Activated naive CD8-positive, alpha-beta T cell treated with anti-CD3 and anti-CD28 coated beads, Interleukin-2, amount 10 ng/mL, durations not matched to agents 7 days and 5 days (primary cell): Measurements from ENCODE around the gene SPHK2. TPM values are rescaled to one million over a fixed set of nuclear protein-coding genes. Genes with fewer than 3 reads are reported as not detected.
A peak's percentile ranks its signal among the peaks of the same experiment; 100 is the strongest.

Experiments
- ATAC-seq: fragments of 150-1000 bp; cut with Tn5 transposase; one replicate; pipeline ENCODE4 v1.10.0; 2021; ENCODE audit warnings: low read depth, moderate library complexity
- POLR2A ChIA-PET: fragments of 350-600 bp; sonication (Branson Sonifier 250); formaldehyde crosslinking; loops from one replicate; lab custom pipeline; 2021; ENCODE audit warnings: antibody characterized with exemption; lab: Charles Lee
- DNase-seq: peaks from one replicate; pipeline ENCODE4 v3.0.0; 2021
- H3K27ac Mint-ChIP-seq: one replicate; pipeline ENCODE4 v1.8.0; 2022; ENCODE audit warnings: mild to moderate bottlenecking, mixed read lengths
- H3K27me3 Mint-ChIP-seq: one replicate; pipeline ENCODE4 v1.8.0; 2022; ENCODE audit warnings: mild to moderate bottlenecking, moderate library complexity, mixed read lengths
- H3K36me3 Mint-ChIP-seq: one replicate; pipeline ENCODE4 v1.8.0; 2021; ENCODE audit warnings: mild to moderate bottlenecking, mixed read lengths
- H3K4me1 Mint-ChIP-seq: one replicate; pipeline ENCODE4 v1.8.0; 2021; ENCODE audit warnings: mixed read lengths
- H3K4me3 Mint-ChIP-seq: one replicate; pipeline ENCODE4 v1.8.0; 2022; ENCODE audit warnings: mild to moderate bottlenecking, moderate library complexity, mixed read lengths
- H3K9me3 Mint-ChIP-seq: one replicate; pipeline ENCODE4 v1.8.0; 2021; ENCODE audit warnings: mixed read lengths
- total RNA-seq, 2 experiments: library from RNA; stranded (reverse); gene quantifications; one replicate each; pipeline ENCODE4 v1.2.3, GENCODE V29; 2021

The SPHK2 gene
- total RNA-seq, 2 experiments from 2014 or later = 31.4 to 31.8 TPM

DNA sequence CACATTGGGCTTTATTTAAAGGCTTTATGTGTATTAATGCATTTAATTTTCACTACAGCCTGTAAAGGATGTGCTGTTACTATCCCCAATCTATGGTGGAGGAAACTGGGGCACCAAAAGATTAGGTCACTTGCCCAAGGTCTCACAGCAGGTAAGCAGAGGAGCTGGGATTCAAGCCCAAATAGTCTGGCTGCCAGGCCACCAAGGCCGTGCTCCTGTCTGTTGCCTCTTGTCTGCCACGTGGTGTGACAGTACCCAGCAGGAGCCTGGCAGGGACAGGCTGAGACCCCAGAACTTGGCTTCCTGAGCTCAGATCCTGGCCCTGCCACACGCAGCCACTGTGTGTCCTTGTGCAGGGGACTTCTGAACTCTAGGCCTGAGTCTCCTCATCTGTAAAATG, 49.0 kb downstream of the SPHK2 start:
- peaks cover 2% of the 10 kb centered on the region for H3K36me3 Mint-ChIP-seq
- DNase-seq (no peak), ATAC-seq (no peak)
- H3K9me3 Mint-ChIP-seq = peaks cover 9% of the 10 kb centered on the region
- H3K27me3 Mint-ChIP-seq = no peaks in the 10 kb centered on the region
- POLR2A ChIA-PET = no interaction called here
- H3K4me1 Mint-ChIP-seq = peaks cover 2% of the 10 kb centered on the region
- H3K27ac Mint-ChIP-seq = no peak overlapping the region
- no peak overlapping the region for H3K4me3 Mint-ChIP-seq

GRCh38 chr19:48668761-48669160, 49.5 kb downstream of the SPHK2 start:
- POLR2A ChIA-PET = no interaction called here
- ATAC-seq (no peak), DNase-seq (no peak)
- Mint-ChIP-seq H3K4me1 (peaks cover 2% of the 10 kb centered on the region), H3K36me3 (peaks cover 2% of the 10 kb centered on the region), H3K9me3 (peaks cover 9% of the 10 kb centered on the region), H3K27ac (peak overlapping the region; percentile 62), H3K4me3 (no peak overlapping the region), H3K27me3 (no peaks in the 10 kb centered on the region)

DNA sequence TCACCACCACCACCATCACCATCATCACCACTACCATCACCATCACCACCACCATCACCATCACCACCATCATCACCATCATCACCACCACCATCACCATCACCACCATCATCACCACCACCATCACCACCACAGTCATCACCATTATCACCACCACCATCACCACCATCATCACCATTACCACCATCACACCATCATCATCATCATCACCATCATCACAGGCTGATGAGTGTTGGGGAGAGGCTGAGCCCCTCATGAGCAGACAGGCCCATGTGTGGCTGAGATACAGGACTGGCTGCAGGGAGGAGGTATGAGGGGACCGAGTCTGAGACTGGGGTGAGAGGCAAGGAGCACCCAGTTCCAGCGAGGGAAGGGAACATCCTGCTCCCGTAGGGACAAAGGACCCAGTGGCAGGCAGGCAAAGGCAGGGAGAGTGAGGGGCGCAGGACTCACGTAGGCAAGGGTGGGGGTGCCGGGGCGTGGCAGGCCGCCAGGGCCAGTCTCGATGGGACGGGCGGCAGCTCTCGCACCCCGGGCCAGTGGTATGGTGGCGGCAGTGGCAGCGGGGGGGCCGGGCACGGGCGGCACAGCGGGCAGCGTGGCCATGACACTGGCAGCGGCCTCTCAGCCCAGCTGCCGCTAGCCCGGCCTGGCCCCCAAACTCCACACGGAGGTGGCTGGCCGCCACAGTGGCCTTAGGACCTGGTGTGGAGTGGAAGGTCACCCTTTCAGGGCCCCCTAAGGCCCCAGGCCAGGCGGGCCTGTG, 50.8 kb downstream of the SPHK2 start:
- Mint-ChIP-seq H3K27ac (peak overlapping the region; percentile 51), H3K36me3 (peaks cover 2% of the 10 kb centered on the region), H3K9me3 (peaks cover 9% of the 10 kb centered on the region), H3K4me1 (peaks cover 3% of the 10 kb centered on the region), H3K27me3 (no peaks in the 10 kb centered on the region), H3K4me3 (no peak overlapping the region)
- no peak for ATAC-seq
- no peak for DNase-seq
- POLR2A ChIA-PET = no interaction called here

GRCh38 chr19:48670699-48671445, 51.6 kb downstream of the SPHK2 start:
- Mint-ChIP-seq H3K4me3 (no peak overlapping the region), H3K4me1 (peaks cover 7% of the 10 kb centered on the region), H3K36me3 (peaks cover 2% of the 10 kb centered on the region), H3K27me3 (no peaks in the 10 kb centered on the region), H3K27ac (no peak overlapping the region), H3K9me3 (peaks cover 9% of the 10 kb centered on the region)
- ATAC-seq (no peak), DNase-seq (no peak)
- POLR2A ChIA-PET = no interaction called here

DNA sequence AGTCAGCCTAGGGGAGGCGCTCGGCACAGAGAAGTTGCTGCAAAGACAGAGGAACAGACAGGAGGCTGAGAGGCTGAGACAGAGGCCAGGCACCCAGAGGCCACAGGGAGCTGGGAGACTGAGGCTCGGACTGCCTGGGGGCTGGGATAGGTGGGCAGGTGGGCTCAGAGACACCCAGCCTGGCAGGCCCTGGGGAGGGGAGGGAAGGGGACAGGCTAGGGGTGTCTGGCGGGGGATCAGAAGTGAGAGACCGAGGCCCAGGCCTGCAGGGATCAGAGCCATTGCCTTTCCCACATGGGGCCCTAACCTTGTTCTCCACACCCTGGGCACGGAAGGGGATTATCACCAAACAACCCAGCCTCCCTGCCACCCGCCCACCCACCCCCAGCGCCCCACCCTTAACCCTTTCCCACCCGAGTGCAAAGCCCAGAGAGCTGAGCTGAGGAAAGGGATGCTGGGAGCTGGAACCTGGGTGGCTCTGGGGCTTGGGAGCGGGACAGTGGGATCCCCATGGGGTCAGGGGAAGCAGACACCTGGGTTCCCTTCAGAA, 52.2 kb downstream of the SPHK2 start:
- Mint-ChIP-seq H3K4me3 (no peak overlapping the region), H3K27ac (no peak overlapping the region), H3K9me3 (peaks cover 9% of the 10 kb centered on the region), H3K27me3 (peaks cover 2% of the 10 kb centered on the region), H3K4me1 (peaks cover 7% of the 10 kb centered on the region), H3K36me3 (peaks cover 2% of the 10 kb centered on the region)
- ATAC-seq = no peak
- no peak for DNase-seq
- POLR2A ChIA-PET = no interaction called here

DNA sequence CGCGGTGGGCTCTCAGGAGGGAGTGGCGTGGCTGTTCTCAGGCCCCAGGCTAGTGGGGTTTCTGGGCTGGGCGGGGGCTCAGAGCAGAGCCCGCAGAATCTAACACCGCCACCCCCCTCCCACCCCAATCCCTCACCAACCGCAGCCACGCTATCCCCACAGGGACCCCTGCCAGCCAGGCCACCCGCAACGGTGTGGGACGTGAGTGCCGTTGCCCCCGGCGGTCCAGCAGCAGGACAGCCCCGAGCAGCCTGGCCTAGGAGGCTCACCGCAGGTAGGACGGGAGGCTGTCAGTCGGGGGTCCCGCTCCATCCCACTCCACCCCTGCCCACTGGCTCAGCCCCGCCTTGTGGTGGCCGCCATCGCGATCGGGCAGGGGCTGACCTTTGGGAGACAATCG, 53.7 kb downstream of the SPHK2 start, which contains the start of gene NTN5:
NTN5 (minus strand) TSS at position 24 of the 400 bp plus-strand sequence. CDS start 2,031 bp downstream, outside the sequence.
- H3K27ac Mint-ChIP-seq = no peak within 1 kb of the TSS

DNA sequence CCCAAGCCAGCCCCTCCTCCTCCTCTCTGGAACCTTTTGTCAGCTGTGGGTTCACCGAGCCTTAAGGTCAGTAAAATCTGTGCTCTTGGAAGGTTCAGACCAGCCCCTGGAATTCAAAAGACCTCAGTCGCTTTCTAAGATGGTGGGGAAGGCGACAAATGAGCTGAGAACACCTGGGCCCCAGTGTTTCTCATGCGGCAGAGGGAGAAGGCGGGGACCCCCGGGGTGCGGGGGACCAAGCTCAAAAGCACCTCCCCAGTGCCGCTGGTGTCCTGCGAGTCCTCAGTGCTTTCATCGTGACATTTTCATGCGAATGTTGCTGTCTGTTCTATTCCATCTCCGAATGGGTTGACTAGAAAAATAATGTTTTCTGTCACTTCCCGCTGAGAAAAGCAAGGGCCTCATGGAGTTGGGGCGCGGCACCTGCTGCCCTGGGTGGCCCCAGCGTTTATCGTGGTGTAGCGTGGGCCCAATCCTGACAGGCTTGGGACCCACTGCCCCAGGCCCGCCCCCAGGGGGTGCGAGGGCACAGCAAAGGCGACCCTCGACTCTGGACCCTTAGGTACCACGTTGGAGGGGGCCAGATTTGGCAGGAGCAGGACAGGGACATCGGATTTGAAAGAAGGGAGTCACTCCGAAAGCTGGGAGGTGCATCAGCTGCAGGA, 54.3 kb downstream of the SPHK2 start:
- POLR2A ChIA-PET = interaction anchor here (2.4 kb wide), 1 partner anchor 28 kb away, joined by 10 read pairs; the partner anchor contains the start of gene CA11

More for the DNA sequence above, 53.7 kb downstream of the SPHK2 start, which contains the start of gene NTN5:
- H3K4me1 Mint-ChIP-seq = peaks cover 7% of the 10 kb centered on the region
- DNase-seq = no peak
- peaks cover 2% of the 10 kb centered on the region for H3K36me3 Mint-ChIP-seq
- POLR2A ChIA-PET = no interaction called here
- H3K4me3 Mint-ChIP-seq = no peak within 1 kb of the TSS
- no peak for ATAC-seq
- peaks cover 3% of the 10 kb centered on the region for H3K27me3 Mint-ChIP-seq
- peaks cover 9% of the 10 kb centered on the region for H3K9me3 Mint-ChIP-seq

GRCh38 chr19:48674216-48674809, 55.0 kb downstream of the SPHK2 start:
- Mint-ChIP-seq H3K27me3 (peaks cover 3% of the 10 kb centered on the region), H3K4me1 (peaks cover 6% of the 10 kb centered on the region), H3K9me3 (peaks cover 5% of the 10 kb centered on the region), H3K36me3 (no peaks in the 10 kb centered on the region), H3K27ac (no peak overlapping the region), H3K4me3 (no peak overlapping the region)
- POLR2A ChIA-PET = interaction anchor here (0.6 to 2.4 kb wide), 3 partner anchors 28 to 155 kb away, joined by 3 to 10 read pairs (median 3); partner anchors contain the start of gene CA11
- no peak for ATAC-seq
- no peak for DNase-seq

More for the DNA sequence above, 54.3 kb downstream of the SPHK2 start:
- H3K9me3 Mint-ChIP-seq = peaks cover 9% of the 10 kb centered on the region
- peaks cover 7% of the 10 kb centered on the region for H3K4me1 Mint-ChIP-seq
- H3K27ac Mint-ChIP-seq = no peak overlapping the region
- DNase-seq (no peak), ATAC-seq (no peak)
- H3K4me3 Mint-ChIP-seq = no peak overlapping the region
- peaks cover 3% of the 10 kb centered on the region for H3K27me3 Mint-ChIP-seq
- H3K36me3 Mint-ChIP-seq = peaks cover 2% of the 10 kb centered on the region

DNA sequence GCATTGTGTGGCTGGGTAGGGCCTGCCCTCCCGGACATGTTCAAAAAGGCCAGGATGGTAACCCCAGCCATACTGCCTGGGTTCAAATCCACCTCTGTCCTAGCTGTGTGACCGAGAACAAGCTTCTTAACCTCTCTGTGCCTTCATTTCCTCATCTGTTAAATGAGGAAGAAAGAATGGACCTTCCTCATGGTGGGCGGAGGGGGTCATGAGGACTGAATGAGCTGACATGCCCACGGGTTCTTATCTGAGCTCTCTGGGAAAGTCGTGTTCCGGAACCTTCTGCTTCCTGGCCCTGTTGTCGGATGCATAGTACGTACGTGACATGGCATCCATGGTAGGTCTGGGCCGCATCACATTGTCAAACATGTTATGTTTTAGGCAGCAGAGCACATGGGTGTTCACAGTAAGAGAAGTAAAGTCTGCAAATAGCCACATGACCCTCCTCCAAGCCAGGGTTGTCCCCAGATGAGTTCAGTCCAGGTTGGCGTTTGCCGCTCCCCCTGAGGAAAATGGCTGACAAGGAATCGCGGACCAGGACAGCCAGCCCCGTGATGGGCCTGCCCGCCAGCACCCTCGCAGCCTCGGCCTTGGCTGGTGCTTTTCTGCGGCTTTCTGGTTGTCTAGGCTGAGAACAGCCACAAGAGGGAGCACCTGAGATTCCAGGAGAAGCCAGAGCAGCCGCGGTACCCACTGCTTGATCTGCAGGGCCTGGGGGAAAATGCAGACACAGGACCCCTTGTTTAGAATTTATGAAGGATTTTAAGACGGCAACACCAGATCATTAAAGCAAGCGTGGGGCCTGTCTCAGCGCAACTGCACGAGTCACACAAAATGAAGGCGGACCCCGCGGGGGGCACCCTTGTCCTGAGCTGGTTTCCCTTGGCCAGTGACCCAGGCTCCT, 55.9 kb downstream of the SPHK2 start:
- H3K36me3 Mint-ChIP-seq = no peaks in the 10 kb centered on the region
- no peak overlapping the region for H3K4me3 Mint-ChIP-seq
- H3K9me3 Mint-ChIP-seq = no peaks in the 10 kb centered on the region
- H3K4me1 Mint-ChIP-seq = peaks cover 6% of the 10 kb centered on the region
- POLR2A ChIA-PET = interaction anchor here (0.6 to 2.4 kb wide), 2 partner anchors 29 to 154 kb away, joined by 3 to 10 read pairs; partner anchors contain the start of gene CA11
- peaks cover 3% of the 10 kb centered on the region for H3K27me3 Mint-ChIP-seq
- no peak overlapping the region for H3K27ac Mint-ChIP-seq
- DNase-seq = peak; percentile 62
- ATAC-seq = peak; percentile 82

DNA sequence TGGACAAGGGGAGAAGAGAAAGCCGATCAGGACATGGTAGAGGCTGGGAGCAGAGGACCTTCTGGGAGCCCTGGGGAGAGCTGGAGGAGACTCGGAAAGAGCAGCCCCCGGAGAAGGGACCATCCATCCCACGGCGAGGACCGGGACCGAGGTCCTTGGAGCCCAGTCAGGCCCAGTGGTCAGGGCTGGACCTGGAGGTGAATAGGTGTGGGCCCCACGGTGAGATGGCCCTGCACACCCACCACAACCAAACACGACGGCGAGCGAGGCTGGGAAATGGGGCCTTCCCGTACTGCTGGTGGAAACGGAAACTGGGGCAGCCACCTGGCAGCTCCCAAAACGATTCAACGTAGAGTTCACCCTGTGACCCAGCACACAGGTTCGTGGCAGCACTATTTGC, 57.2 kb downstream of the SPHK2 start:
- Mint-ChIP-seq H3K9me3 (no peaks in the 10 kb centered on the region), H3K27ac (no peak overlapping the region), H3K4me3 (no peak overlapping the region), H3K36me3 (no peaks in the 10 kb centered on the region), H3K27me3 (peaks cover 3% of the 10 kb centered on the region), H3K4me1 (peaks cover 6% of the 10 kb centered on the region)
- DNase-seq = no peak
- no peak for ATAC-seq
- POLR2A ChIA-PET = no interaction called here

GRCh38 chr19:48676887-48677286, 57.6 kb downstream of the SPHK2 start:
- H3K4me3 Mint-ChIP-seq = no peak overlapping the region
- no peak for ATAC-seq
- POLR2A ChIA-PET = no interaction called here
- no peak for DNase-seq
- H3K36me3 Mint-ChIP-seq = no peaks in the 10 kb centered on the region
- H3K27ac Mint-ChIP-seq = no peak overlapping the region
- H3K4me1 Mint-ChIP-seq = peaks cover 6% of the 10 kb centered on the region
- no peaks in the 10 kb centered on the region for H3K9me3 Mint-ChIP-seq
- H3K27me3 Mint-ChIP-seq = peaks cover 3% of the 10 kb centered on the region

- Mint-ChIP-seq H3K36me3 (no peaks in the 10 kb centered on the region), H3K4me1 (peaks cover 6% of the 10 kb centered on the region), H3K4me3 (no peak overlapping the region), H3K27me3 (peaks cover 3% of the 10 kb centered on the region), H3K27ac (no peak overlapping the region), H3K9me3 (no peaks in the 10 kb centered on the region)
- POLR2A ChIA-PET = no interaction called here
- ATAC-seq (no peak), DNase-seq (no peak)
Observed at GRCh38 chr19:48678201-48678600, 58.9 kb downstream of the SPHK2 start.
